ENCODE measurements around the gene ATP1A2.
"Not testable (repeated sequence)": the region's sequence is repeated elsewhere in the genome, so short reads cannot be mapped to it uniquely, and the experiment has no call there.

ATP1A2 gene

DNA sequence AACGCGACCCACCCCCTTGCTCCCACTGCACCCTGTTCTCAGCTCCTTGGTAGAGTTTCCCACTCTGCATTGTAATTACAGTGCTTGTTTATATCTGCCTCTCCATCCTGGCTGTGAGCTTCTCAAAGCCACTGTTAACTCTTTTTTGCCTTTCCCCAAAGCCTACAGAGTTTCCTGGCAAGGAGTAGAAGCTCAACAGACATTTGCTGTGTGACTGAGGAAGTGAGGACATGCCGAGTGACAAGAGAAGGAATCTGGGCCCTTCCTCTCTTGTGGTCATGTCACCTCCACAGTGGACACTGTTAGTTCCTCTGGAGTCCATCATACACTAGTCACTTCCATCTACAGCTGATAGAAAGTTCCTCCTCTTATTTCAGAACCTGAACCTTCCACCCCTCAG lies 11.1 kb upstream of the ATP1A2 start:
- H3K27ac ChIP-seq, result no peak overlapping the region
- TF ChIP-seq, protein P1, sequence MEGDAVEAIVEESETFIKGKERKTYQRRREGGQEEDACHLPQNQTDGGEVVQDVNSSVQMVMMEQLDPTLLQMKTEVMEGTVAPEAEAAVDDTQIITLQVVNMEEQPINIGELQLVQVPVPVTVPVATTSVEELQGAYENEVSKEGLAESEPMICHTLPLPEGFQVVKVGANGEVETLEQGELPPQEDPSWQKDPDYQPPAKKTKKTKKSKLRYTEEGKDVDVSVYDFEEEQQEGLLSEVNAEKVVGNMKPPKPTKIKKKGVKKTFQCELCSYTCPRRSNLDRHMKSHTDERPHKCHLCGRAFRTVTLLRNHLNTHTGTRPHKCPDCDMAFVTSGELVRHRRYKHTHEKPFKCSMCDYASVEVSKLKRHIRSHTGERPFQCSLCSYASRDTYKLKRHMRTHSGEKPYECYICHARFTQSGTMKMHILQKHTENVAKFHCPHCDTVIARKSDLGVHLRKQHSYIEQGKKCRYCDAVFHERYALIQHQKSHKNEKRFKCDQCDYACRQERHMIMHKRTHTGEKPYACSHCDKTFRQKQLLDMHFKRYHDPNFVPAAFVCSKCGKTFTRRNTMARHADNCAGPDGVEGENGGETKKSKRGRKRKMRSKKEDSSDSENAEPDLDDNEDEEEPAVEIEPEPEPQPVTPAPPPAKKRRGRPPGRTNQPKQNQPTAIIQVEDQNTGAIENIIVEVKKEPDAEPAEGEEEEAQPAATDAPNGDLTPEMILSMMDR (conservative IDR thresholded peaks at IDR 0.05; ENCODE audit: low read depth), result no peak
- ChIA-PET CTCF (interaction anchor here (0.6 to 0.9 kb wide), 3 partner anchors 19 to 187 kb away, joined by 3 to 4 read pairs (median 3); no protein-coding TSS in a partner anchor), POLR2A (ENCODE audit: low non-redundant PET) (no interaction called here)
- no peak for DNase-seq (ENCODE audit: low spot score)

DNA sequence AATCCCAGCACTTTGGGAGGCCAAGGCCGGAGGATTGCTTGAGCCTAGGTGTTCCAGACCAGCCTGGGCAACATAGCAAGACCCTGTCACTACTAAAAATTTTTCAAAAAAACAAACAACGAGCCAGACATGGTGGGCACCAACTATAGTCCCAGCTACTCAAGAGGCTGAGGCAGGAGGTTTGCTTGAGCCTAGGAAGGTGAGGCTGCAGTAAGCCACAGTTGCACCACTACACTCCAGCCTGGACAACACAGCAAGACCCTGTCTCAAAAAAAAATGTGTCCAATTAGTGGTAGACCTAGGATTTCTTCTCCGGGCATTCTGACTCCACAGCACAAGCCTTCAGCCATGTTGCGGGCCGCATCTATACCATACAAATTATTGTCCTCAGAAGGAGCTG lies 10.4 kb upstream of the ATP1A2 start:
- CTCF ChIA-PET, result interaction anchor here (0.6 to 0.9 kb wide), 3 partner anchors 27 to 186 kb away, joined by 3 to 4 read pairs (median 3); no protein-coding TSS in a partner anchor
- POLR2A ChIA-PET (ENCODE audit: low non-redundant PET), result no interaction called here
- no peak for DNase-seq (ENCODE audit: low spot score)
- TF ChIP-seq, protein P1 (conservative IDR thresholded peaks at IDR 0.05; ENCODE audit: low read depth), result no peak
- no peak overlapping the region for H3K27ac ChIP-seq

DNA sequence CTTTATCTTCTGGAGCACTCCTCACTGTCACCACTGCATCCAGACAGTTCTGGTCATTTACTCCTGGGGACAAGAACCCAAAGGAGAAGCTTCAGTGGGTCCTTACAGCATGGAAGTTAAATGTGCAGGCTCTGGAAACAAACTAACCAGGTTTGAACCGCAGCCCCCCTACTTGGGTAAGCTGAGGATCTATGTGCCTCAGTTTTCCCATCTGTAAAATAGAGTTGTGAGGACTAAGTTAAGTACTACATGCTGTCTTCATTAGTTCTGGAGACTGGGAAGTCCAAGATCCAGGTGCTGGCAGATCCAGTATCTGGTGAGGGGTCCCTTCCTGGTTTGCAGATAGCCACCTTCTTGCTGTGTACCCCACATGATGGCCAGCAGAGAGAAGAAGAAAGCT lies 8.0 kb upstream of the ATP1A2 start:
- TF ChIP-seq, protein P1 (conservative IDR thresholded peaks at IDR 0.05; ENCODE audit: low read depth), result no peak
- ChIA-PET CTCF (interaction anchor here (0.8 kb wide), 1 partner anchor 31 kb away, joined by 5 read pairs; no protein-coding TSS in a partner anchor), POLR2A (ENCODE audit: low non-redundant PET) (no interaction called here)
- no peak overlapping the region for H3K27ac ChIP-seq
- DNase-seq (ENCODE audit: low spot score), result no peak

DNA sequence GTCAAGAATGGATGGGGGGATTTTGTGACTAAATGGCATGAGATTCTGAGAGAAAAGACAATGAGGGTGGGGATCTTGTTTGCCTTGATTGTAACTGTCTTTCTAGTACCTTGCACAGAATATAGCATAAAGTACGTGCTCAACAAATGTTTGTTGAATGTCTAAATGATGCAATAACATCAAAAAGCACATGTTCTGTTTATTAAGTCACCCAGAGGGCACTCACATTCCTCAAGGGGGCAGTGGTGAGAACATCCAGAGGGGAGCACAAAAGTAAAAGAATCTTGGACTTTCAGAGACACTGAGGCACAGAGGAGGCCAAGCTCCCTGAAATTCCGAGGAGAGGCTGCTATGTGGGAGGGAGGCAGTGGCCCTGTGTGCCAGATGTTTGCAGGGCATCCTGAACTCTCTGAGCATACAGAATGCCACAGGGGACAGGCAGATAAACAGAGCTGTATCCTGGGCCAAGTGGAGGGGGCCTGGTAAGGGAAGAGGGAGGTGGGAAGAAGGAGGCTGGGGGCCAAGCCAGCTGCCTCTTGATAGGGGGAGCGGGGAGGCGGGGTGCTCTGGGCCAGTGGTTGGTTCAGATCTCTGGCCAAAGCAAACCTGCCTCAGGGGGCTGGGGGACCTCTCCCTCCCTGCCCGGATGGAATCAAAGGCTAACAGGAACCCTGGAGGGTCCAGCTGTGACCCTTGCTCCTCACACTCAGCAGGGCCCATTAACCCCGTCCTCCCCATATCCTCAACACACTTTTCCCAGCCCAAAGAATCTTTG lies 6.5 kb upstream of the ATP1A2 start:
- ChIA-PET CTCF (interaction anchor here (0.6 to 1.8 kb wide), 5 partner anchors 8 to 183 kb away, joined by 3 to 5 read pairs (median 3); no protein-coding TSS in a partner anchor), POLR2A (ENCODE audit: low non-redundant PET) (no interaction called here)
- DNase-seq (ENCODE audit: low spot score), result no peak

DNA sequence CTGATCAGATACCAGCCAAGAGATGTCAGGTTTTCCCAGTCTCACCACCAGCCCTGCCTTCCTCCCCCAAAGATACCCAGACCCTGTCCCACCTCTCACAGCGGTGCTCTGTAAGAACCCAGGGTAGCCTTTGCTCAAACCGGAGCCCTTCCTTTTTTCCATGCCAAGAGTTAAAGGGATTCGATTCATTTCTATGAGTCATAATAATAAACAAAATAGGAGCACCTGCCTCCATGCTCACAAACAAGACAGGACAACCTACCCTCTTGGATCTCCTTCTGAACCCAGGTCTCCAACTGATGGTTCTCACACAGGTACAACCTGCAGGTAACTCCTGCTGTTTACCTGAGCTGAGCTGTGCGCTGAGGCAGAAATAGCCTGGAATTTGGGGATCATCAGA lies 5.9 kb upstream of the ATP1A2 start:
- no peak for DNase-seq (ENCODE audit: low spot score)
- CTCF ChIA-PET, result interaction anchor here (0.6 to 1.8 kb wide), 3 partner anchors 9 to 288 kb away, joined by 3 to 5 read pairs (median 3); no protein-coding TSS in a partner anchor
- TF ChIP-seq, protein P1 (conservative IDR thresholded peaks at IDR 0.05; ENCODE audit: low read depth), result no peak
- POLR2A ChIA-PET (ENCODE audit: low non-redundant PET), result no interaction called here
- no peak overlapping the region for H3K27ac ChIP-seq

More for the DNA sequence above, 6.5 kb upstream of the ATP1A2 start:
- TF ChIP-seq, protein P1 (conservative IDR thresholded peaks at IDR 0.05; ENCODE audit: low read depth), result no peak
- H3K27ac ChIP-seq, result no peak overlapping the region

DNA sequence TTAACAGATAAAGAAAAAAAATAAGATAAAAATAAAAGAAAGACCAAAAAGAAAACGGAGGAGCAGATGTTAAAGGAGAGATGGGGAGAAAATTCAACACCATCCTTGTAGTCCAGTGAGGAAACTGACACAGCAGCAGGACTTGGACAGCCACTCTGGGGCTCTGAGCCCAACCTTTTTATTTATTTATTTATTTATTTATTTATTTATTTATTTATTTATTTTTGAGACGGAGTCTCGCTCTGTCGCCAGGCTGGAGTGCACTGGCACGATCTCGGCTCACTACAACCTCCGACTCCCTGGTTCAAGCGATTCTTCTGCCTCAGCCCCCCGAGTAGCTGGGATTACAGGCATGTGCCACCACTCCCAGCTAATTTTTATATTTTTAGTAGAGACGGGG lies 4.1 kb upstream of the ATP1A2 start:
- POLR2A ChIA-PET (ENCODE audit: low non-redundant PET); DNase-seq (ENCODE audit: low spot score); H3K27ac ChIP-seq: not testable (repeated sequence)
- CTCF ChIA-PET, result interaction anchor here (0.7 kb wide), 1 partner anchor 21 kb away, joined by 3 read pairs; no protein-coding TSS in a partner anchor

DNA sequence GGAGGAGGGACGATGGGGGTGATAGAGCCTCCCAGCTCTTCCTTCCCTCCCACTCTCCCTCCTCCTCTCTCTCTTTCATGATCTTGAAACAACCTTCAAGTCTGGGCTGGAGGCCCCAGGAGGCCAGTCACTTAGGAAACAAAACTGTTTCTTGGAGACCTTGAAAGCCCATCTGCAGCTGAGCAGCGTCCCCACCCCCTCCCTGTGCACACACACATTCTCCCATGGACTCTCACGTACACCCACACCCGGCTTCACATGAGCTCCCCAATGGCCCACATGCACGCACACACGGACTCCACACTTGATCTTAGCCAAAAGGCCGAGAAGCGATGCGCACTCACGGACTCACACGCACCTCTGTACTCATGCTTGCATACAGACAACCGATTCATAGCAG lies 3.2 kb upstream of the ATP1A2 start:
- TF ChIP-seq, protein P1 (conservative IDR thresholded peaks at IDR 0.05; ENCODE audit: low read depth), result no peak
- H3K27ac ChIP-seq, result no peak overlapping the region
- CTCF ChIA-PET, result no interaction called here

More for the DNA sequence above, 3.2 kb upstream of the ATP1A2 start:
- no peak for DNase-seq (ENCODE audit: low spot score)
- POLR2A ChIA-PET (ENCODE audit: low non-redundant PET), result no interaction called here

All from RWPE1 (cell line).